SH-SY5Y (cell line): ENCODE measurements around the gene RNU6-9.

Source experiments
- GATA2 ChIP-seq: IDR thresholded peaks from 2 replicates; pipeline ENCODE4 v1.6.1; 2011; ENCODE audit warnings: mild to moderate bottlenecking, low read depth, low read length
- GATA3 ChIP-seq: IDR thresholded peaks from 2 replicates; pipeline ENCODE4 v1.6.1; 2011; ENCODE audit warnings: low read depth, mild to moderate bottlenecking, low read length, moderate library complexity

GRCh38 chr19:902446-903226 lies 9.4 kb downstream of the RNU6-9 start:
- TF ChIP-seq GATA2 = no peak
- TF ChIP-seq GATA3 = no peak
